Anterior cingulate cortex (tissue), 58 donors: ENCODE data around the gene PAX6.

ENCODE experiments used
- DNase-seq, 58 donors: peaks; one replicate each; lab custom pipeline; 2025; lab: John Stamatoyannopoulos, UW

PAX6 gene

DNA sequence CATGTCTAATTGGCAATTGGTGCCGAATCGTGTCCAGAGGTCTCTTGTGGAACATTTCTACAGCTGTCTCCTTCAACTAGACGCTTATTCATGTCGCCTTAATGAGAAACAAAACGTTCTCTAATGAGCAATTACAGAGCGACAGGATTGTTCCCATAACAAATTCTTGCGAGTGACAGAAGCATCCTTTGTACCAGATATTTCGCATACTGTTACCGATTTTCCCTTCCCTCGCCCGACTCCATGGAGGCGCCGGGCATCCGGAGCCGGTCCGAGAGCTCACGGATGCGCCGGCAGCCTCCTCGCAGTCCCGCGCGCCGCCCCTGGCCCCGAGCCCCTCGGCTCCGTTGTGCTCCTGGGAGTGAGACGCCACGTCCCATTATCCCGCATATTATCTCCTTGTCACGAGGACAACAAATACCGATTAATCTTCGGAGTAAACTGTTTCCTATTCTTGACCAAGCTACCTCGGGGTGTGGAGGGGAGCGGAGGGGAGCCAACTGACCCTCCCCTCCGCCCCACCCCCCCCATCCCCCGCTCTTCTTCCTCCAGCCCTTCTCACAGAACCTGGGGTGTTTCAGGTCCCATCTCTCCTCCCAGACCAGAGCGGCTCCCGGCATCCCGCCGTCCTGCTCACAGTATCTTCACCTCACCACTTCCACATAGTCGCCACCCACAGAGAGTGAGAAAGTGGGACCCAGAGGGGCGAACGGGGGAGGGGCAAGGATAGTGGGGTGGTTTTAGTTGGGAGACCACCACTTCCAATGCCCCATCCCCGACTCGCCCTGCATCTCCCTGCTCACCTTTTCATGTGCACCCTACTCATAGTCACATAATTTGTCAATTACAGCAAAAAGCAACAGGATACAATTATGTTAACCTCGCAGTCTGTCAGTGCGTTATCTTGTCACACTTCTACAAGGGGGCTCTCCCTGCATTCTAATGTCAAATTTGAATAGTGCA, 11.4 kb downstream of the PAX6 start:
- peak in 2 of 58 donors; percentile 28 to 41 for DNase-seq

GRCh38 chr11:31798554-31799434, 12.3 kb downstream of the PAX6 start:
- DNase-seq, result peak in 9 of 58 donors; percentile 11 to 44 (median 26)

GRCh38 chr11:31798057-31798553, 13.0 kb downstream of the PAX6 start:
- no peak for DNase-seq

- no peak for DNase-seq
Measured at GRCh38 chr11:31797190-31798056, 13.7 kb downstream of the PAX6 start.

- DNase-seq, result no peak
Measured at GRCh38 chr11:31796499-31797189, 14.5 kb downstream of the PAX6 start.

GRCh38 chr11:31795706-31796498, 15.2 kb downstream of the PAX6 start:
- DNase-seq, result no peak

DNA sequence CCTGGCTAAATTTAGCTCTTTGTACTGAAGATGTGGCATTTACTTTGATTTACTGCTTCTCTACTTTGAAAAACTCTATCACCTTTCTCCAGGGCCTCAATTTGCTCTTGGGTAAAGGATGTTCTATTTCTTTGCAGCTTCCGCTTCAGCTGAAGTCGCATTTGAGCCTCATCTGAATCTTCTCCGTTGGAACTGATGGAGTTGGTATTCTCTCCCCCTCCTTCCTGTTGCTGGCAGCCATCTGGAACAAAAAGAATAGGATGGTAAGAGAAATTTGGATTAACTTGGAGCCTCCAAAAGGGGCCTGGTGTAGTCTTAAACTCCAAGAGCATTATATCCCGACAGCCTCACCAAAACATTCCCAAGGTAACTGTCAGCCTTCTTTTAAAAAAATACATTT, 16.6 kb downstream of the PAX6 start:
- DNase-seq, result no peak

GRCh38 chr11:31793264-31793663, 17.9 kb downstream of the PAX6 start:
- DNase-seq, result no peak

GRCh38 chr11:31792456-31792855, 18.7 kb downstream of the PAX6 start:
- DNase-seq, result no peak

DNA sequence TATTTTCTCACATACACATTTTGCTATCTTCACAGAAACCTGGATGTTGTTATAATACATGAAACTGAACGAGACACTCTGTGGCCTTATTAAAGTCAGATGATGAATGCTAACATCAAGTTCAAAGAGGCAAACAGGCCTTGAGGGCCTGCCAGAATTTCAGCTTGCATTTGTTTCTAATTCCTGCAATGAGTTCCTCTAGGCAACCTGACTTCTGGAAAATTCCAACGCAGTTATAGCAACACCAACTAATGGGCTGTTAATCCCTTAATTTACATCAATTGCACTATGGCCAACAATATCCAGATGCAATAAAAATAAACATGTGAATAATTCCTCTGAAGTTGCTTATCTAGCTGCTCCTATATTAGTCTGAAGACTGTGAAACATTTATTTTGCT, 19.1 kb downstream of the PAX6 start:
- peak in 1 of 58 donors; percentile 7 for DNase-seq

DNA sequence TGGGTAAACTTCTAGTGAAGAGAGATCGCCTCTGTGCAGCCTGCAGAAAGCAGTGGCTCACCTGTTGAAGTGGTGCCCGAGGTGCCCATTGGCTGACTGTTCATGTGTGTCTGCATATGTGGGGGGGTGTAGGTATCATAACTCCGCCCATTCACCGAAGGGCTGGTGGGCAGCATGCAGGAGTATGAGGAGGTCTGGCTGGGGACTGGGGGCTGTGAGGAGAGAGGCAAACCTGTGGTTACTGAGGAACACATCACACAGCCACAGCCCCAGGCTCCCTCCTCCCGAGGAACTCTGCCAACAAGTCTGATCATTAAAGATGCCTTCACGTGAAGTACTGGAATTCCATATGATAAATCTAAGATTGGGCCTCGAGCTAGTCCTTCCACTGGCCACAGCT, 20.5 kb downstream of the PAX6 start:
- no peak for DNase-seq

DNA sequence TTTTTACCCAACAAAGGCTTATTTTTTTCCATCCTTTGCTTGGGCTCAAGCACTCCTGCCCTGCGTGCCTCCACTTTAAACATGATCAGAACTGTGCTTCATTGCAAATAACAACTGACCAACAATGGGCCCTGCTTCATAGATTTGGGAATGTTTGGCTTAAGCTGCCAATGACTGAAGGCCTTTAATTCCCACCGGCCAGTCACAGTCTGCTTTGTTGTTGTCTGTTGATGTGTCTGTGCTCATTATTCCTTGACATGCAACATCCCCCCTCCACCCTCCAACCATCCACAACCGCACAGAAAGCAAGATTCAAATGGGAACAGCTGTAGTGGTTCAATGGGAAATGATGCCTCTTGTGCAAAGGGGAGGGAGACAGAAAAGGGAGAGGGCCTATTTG, 23.0 kb downstream of the PAX6 start:
- no peak for DNase-seq

GRCh38 chr11:31786996-31787685, 24.0 kb downstream of the PAX6 start:
- DNase-seq, result peak in 2 of 58 donors; percentile 23 to 41

DNA sequence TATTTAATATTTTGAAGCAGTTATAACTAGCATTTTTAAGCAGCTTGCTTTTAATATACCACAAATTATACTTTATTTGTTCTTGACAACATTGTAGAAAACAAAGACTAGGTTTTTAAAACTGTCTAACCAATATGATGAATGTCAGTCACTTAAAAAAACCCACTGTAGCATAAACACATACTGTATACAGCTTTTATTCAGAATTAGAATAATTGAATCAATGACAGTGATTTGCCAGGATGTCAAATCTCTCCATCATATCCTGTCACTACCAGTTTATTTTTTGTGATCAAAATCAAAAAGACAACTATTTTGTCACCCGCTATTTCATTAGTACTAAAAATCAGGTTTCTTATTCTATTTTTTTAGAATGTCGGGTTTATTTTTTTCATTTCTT, 26.5 kb downstream of the PAX6 start:
- DNase-seq, result no peak

DNA sequence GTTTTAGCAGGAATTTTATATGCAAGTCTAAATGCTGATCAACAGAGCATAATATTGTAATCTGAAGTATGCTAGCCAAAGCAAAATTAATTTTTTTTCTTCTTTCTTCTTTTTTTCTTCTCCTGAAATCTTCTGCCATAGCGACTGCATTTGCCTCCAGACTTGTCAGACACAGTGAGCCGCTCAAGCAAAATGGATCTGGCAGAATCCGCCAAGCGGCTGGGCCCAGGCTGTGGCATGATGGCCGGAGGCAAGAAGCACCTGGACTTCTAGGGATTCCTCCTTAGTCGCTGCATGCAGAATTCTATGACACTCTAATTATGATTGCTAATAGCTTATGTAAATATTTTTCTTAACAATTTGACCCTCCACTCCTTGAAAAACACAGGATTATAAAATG, 27.9 kb downstream of the PAX6 start:
- DNase-seq, result no peak

GRCh38 chr11:31782257-31782656, 28.9 kb downstream of the PAX6 start:
- DNase-seq, result no peak

GRCh38 chr11:31780480-31780971, 30.6 kb downstream of the PAX6 start:
- no peak for DNase-seq

DNA sequence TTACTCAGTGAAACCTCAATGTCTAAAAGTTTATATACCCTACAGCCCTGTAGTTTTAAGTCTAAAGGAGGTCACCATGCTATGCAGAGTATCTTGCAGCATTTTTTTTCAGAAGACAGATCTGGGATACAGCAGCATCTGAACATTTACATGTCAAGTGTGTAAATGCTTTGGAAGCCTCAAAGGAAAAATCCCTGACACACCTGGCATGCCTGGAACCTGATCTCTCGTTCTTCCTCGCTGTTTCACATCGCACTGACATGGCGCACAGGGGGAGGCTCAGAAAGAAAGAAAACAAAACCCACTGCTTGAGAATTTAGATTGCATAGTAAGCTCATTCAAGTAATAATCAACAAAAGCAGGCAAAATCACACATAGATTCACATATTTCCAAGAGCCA, 31.0 kb downstream of the PAX6 start:
- no peak for DNase-seq
